ENCODE data around the gene KIRREL3. TPM values are rescaled to one million over a fixed set of nuclear protein-coding genes. Genes with fewer than 3 reads are reported as not detected.

Gene KIRREL3
- total RNA-seq, 1 donor from 2014 or later: 0.82 TPM

DNA sequence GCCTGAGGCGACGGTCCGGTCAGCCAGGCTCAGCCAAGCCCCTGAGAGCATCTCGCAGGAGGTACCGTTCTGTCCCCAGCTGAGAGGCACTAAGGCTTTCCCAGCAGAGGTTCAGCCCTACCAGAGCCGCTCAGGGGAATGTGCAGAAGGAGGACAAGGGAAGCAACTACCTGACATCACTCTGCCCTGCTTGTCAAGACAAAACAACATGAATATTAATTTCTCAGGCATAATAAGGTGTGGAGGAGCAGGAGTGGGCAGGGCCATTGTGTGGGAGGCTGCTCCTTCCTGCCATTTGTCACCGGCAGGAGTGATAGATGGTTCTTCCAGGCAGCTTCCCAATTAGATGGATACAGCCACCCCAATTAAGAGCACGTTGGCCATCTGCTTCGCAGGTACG, 181.4 kb downstream of the KIRREL3 start:
- Mint-ChIP-seq H3K4me3 (no peak overlapping the region), H3K36me3 (ENCODE audit: low read depth) (no peaks in the 10 kb centered on the region), H3K27ac (ENCODE audit: unreplicated experiment) (no peak overlapping the region), H3K9me3 (no peaks in the 10 kb centered on the region), H3K4me1 (peaks cover 11% of the 10 kb centered on the region), H3K27me3 (ENCODE audit: low read depth) (peaks cover 5% of the 10 kb centered on the region)
- DNase-seq (ENCODE audit: low read depth, low spot score): no peak
- TF ChIP-seq CTCF (conservative IDR thresholded peaks at IDR 0.05): no peak

DNA sequence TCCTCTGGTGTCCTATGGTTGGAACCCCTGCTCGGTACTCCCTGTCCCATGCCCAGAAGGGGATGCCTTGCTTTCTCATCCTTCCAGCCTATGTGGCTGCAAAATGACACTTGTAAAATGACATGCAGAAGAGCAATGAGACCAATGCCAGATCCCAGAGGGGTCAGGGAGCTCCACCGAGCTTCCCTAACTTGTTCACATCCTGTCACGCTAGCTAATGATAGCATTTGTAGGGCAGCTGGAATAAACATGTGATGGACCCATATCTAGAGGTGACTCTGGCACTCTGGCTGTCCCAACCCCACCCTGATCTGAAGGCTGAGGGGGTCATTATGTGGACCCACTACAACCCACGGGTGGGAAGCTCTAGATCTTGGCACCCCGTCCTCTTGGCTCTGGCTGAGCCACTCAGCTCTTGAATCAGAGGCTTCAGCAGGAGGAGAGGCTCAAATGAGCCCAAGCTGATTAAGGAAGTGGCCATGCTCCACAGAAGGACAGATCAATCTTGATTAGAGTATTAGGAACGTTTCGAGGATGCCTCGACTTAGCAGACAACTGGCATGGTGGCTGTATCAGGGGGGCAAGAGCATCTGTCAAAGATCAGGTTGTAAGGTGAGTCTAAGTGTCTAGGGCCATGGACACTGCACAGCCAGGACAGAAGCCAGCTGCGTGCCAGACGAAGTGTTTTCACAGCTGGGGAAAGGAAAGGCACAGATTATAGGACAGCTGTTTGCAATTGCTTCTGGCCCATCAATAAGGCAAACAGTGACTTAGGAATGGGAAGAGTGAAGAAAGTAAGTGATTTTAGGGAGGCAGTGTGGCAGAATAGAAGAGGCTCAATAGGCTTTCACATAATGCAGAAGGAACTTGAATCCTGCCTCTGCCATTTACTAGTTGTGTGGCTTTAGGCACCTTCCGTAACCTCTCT, 182.8 kb downstream of the KIRREL3 start:
- peaks cover 11% of the 10 kb centered on the region for H3K4me1 Mint-ChIP-seq
- DNase-seq (ENCODE audit: low read depth, low spot score): no peak
- no peak overlapping the region for H3K4me3 Mint-ChIP-seq
- no peak for TF ChIP-seq CTCF (conservative IDR thresholded peaks at IDR 0.05)
- no peaks in the 10 kb centered on the region for H3K27me3 Mint-ChIP-seq (ENCODE audit: low read depth)
- no peaks in the 10 kb centered on the region for H3K9me3 Mint-ChIP-seq
- H3K27ac Mint-ChIP-seq (ENCODE audit: unreplicated experiment): no peak overlapping the region
- H3K36me3 Mint-ChIP-seq (ENCODE audit: low read depth): no peaks in the 10 kb centered on the region

GRCh38 chr11:126817096-126817495, 183.5 kb downstream of the KIRREL3 start:
- no peak for TF ChIP-seq CTCF (conservative IDR thresholded peaks at IDR 0.05)
- Mint-ChIP-seq H3K9me3 (no peaks in the 10 kb centered on the region), H3K4me1 (peaks cover 14% of the 10 kb centered on the region)

GRCh38 chr11:126816645-126817044, 183.9 kb downstream of the KIRREL3 start:
- H3K36me3 Mint-ChIP-seq (ENCODE audit: low read depth): no peaks in the 10 kb centered on the region
- H3K4me3 Mint-ChIP-seq: no peak overlapping the region
- no peak for DNase-seq (ENCODE audit: low read depth, low spot score)
- TF ChIP-seq CTCF (conservative IDR thresholded peaks at IDR 0.05): no peak
- H3K27me3 Mint-ChIP-seq (ENCODE audit: low read depth): no peaks in the 10 kb centered on the region
- no peaks in the 10 kb centered on the region for H3K9me3 Mint-ChIP-seq
- peaks cover 17% of the 10 kb centered on the region for H3K4me1 Mint-ChIP-seq
- no peak overlapping the region for H3K27ac Mint-ChIP-seq (ENCODE audit: unreplicated experiment)

More at GRCh38 chr11:126817096-126817495, 183.5 kb downstream of the KIRREL3 start:
- no peaks in the 10 kb centered on the region for H3K36me3 Mint-ChIP-seq (ENCODE audit: low read depth)
- H3K4me3 Mint-ChIP-seq: no peak overlapping the region
- H3K27me3 Mint-ChIP-seq (ENCODE audit: low read depth): no peaks in the 10 kb centered on the region
- DNase-seq (ENCODE audit: low read depth, low spot score): no peak
- H3K27ac Mint-ChIP-seq (ENCODE audit: unreplicated experiment): no peak overlapping the region

GRCh38 chr11:126815111-126815510, 185.5 kb downstream of the KIRREL3 start:
- Mint-ChIP-seq H3K27me3 (ENCODE audit: low read depth) (no peaks in the 10 kb centered on the region), H3K36me3 (ENCODE audit: low read depth) (no peaks in the 10 kb centered on the region), H3K4me3 (no peak overlapping the region), H3K9me3 (no peaks in the 10 kb centered on the region), H3K27ac (ENCODE audit: unreplicated experiment) (no peak overlapping the region), H3K4me1 (peaks cover 17% of the 10 kb centered on the region)
- no peak for TF ChIP-seq CTCF (conservative IDR thresholded peaks at IDR 0.05)
- DNase-seq (ENCODE audit: low read depth, low spot score): no peak

Measured in neural crest cell (in vitro differentiated cells).